Measurements from ENCODE around the gene CDC42BPG. TPM values are rescaled to one million over a fixed set of nuclear protein-coding genes. Genes with fewer than 3 reads are reported as not detected.

CDC42BPG gene
- total RNA-seq, 1 donor from 2014 or later, result 16.3 TPM

DNA sequence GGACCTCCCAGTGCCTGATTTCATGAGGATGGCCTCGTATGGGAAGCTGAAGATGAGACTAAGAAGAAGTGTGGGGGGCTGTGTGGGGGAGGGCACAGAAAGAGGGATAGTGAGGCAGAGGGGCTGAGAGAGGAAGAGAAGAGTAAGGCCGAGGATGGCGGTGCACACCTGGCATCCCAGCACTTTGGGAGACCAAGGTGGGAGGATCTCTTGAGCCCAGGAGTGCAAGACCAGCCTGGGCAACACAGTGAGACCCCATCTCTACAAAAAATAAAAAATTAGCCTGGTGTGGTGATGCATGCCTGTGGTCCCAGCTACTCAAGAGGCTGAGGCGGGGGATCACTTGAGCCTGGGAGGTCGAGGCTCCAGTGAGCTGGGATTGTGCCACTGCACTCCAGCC is 47.4 kb upstream of the CDC42BPG start:
- Histone ChIP-seq H3K4me3 (no peak overlapping the region), H3K9me3 (no peaks in the 10 kb centered on the region), H3K27me3 (ENCODE audit: low read depth) (no peaks in the 10 kb centered on the region), H3K4me1 (peaks cover 21% of the 10 kb centered on the region), H3K36me3 (peaks cover 23% of the 10 kb centered on the region), H3K27ac (no peak overlapping the region)
- TF ChIP-seq, protein P1, sequence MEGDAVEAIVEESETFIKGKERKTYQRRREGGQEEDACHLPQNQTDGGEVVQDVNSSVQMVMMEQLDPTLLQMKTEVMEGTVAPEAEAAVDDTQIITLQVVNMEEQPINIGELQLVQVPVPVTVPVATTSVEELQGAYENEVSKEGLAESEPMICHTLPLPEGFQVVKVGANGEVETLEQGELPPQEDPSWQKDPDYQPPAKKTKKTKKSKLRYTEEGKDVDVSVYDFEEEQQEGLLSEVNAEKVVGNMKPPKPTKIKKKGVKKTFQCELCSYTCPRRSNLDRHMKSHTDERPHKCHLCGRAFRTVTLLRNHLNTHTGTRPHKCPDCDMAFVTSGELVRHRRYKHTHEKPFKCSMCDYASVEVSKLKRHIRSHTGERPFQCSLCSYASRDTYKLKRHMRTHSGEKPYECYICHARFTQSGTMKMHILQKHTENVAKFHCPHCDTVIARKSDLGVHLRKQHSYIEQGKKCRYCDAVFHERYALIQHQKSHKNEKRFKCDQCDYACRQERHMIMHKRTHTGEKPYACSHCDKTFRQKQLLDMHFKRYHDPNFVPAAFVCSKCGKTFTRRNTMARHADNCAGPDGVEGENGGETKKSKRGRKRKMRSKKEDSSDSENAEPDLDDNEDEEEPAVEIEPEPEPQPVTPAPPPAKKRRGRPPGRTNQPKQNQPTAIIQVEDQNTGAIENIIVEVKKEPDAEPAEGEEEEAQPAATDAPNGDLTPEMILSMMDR (IDR thresholded peaks at IDR 0.05), result no peak
- DNase-seq (no peak), ATAC-seq (no peak)
- intact Hi-C loops (cut with DNase I), result no loop called here

DNA sequence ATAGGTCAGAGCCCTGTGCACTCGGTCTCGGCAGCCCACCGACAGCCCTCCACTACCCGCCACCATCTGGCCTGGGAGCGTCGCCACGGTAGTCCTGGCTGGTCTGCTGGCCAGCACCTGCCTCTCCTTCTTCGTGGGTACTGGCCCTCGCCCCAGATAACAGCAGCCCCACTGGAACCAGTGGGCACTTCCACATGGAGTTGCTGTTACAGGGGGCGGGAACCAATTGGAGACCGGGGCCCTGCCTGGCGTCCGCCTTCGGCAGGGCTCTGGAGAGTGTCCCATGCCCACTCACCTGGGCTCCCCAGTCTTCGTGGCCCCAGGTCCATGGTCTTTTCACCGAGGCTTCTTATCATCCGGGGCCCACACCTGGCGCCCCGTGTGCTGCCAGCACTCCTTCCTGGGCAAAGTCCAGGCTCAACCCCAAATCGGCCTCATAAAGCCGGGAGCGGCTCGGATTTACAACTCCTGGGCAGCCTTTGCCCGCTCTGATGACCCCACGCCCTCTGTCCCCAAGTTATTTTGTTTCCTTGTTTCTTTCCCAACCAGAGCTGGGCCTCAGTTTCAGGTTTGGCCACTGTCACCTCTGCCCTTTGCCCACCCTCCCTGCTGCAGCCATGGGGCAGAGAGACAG is 46.9 kb upstream of the CDC42BPG start:
- intact Hi-C loops (cut with DNase I), result no loop called here

DNA sequence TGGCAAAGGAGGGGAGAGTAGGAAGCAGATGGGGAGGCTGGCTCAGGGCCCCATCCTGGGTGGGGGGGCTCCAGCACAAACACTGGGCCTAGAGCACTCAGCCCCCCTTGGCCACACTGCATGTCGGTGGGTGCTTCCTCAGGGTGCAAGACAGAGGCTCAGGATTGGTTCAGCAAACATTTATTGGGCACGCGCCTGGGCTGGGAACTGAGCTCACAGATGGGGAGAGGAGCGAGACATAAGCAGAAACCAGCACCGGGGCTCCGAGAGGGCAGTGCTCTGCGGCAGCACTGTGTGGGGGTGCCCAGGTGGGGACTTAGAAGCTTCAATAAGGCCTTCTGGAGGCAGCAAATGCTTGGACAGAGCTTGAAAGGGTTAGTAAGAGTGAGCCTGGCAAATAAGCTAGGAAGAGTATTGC is 46.1 kb upstream of the CDC42BPG start:
- DNase-seq, result no peak
- Histone ChIP-seq H3K27me3 (ENCODE audit: low read depth) (no peaks in the 10 kb centered on the region), H3K36me3 (peaks cover 10% of the 10 kb centered on the region), H3K9me3 (no peaks in the 10 kb centered on the region), H3K4me3 (no peak overlapping the region), H3K27ac (no peak overlapping the region), H3K4me1 (peaks cover 28% of the 10 kb centered on the region)
- TF ChIP-seq, protein P1 (IDR thresholded peaks at IDR 0.05), result no peak
- intact Hi-C loops (cut with DNase I), result no loop called here
- no peak for ATAC-seq

More for the DNA sequence above, 46.9 kb upstream of the CDC42BPG start:
- Histone ChIP-seq H3K4me3 (no peak overlapping the region), H3K27ac (no peak overlapping the region), H3K4me1 (peaks cover 22% of the 10 kb centered on the region), H3K9me3 (no peaks in the 10 kb centered on the region), H3K27me3 (ENCODE audit: low read depth) (no peaks in the 10 kb centered on the region), H3K36me3 (peaks cover 18% of the 10 kb centered on the region)
- DNase-seq (no peak), ATAC-seq (no peak)
- TF ChIP-seq, protein P1 (IDR thresholded peaks at IDR 0.05), result no peak

DNA sequence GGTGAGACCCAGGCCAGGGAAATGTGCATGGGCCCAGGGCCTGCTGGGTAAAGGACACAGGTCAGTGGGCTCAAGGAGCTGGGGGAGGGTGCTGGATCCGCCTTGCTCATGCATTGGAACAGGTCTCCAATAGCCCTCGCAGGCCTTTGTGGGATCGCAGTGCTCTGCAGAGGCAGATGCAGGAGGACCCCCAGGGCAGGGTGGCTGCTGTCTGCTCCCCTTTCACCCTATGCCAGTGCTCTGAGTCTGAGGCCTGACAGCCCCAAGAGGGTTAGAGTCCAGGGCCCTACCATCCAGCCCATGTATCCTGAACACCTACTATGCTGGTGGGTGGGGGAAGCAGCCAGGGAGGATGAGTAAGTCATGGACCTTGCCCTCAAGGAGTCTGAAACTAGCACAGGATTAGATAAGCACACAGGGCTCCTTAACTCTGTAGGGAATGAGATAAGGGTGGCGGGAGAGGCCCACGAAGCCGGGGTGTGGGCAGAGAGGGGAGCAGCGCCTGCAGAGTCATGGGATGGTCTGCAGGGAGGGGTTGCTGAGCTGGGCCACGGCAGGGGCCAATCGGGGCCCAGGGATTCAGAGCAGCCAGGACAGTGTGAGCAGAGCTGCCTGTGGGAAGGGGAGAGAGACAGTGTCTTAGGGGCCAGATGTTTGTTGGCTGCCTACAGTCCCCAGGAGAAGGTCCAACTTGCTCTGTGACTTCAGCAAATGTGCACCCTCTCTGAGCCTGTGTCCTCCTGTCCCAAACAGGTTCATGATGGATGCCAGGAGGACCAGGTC is 44.5 kb upstream of the CDC42BPG start:
- TF ChIP-seq, protein P1 (IDR thresholded peaks at IDR 0.05), result no peak
- peaks cover 29% of the 10 kb centered on the region for H3K4me1 ChIP-seq
- H3K27me3 ChIP-seq (ENCODE audit: low read depth), result no peaks in the 10 kb centered on the region
- no peak for DNase-seq
- no peaks in the 10 kb centered on the region for H3K36me3 ChIP-seq
- no peak overlapping the region for H3K4me3 ChIP-seq
- intact Hi-C loops (cut with DNase I), result no loop called here
- ATAC-seq, result no peak
- H3K9me3 ChIP-seq, result no peaks in the 10 kb centered on the region
- H3K27ac ChIP-seq, result no peak overlapping the region

DNA sequence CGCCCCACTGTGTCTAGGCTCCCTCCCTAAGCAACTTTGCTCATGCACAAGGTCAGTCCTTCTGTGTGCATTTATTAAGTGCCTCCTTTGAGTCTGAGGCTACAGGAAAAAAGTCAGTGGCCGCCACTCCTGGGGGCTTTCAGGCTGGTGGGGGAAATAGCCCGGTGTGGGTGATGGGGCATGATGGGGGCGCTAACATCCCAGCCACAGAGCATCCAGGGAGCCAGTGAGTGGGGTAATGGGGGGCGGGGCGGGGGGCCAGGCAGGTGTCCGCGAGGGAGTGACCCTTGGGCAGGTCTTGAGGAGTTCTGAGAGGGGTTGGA is 43.9 kb upstream of the CDC42BPG start:
- no peaks in the 10 kb centered on the region for H3K36me3 ChIP-seq
- peaks cover 23% of the 10 kb centered on the region for H3K4me1 ChIP-seq
- ATAC-seq (no peak), DNase-seq (no peak)
- peak overlapping the region; percentile 44 for H3K27ac ChIP-seq
- peak overlapping the region; percentile 25 for H3K4me3 ChIP-seq
- H3K27me3 ChIP-seq (ENCODE audit: low read depth), result no peaks in the 10 kb centered on the region
- TF ChIP-seq, protein P1 (IDR thresholded peaks at IDR 0.05), result no peak
- intact Hi-C loops (cut with DNase I), result no loop called here
- H3K9me3 ChIP-seq, result no peaks in the 10 kb centered on the region
